SK-N-MC (cell line): ENCODE measurements around the gene PBX3.

Experiments used
- DNase-seq: peaks from one replicate; pipeline ENCODE4 v3.0.0-alpha.2; 2011; ENCODE audit warnings: low read depth, low spot score
- H3K27ac ChIP-seq: fragments of 200-600 bp; sonication (generic); 2 replicates; pipeline ENCODE4 v1.5.1; 2016; ENCODE audit warnings: mixed run types
- H3K36me3 ChIP-seq: fragments of 200-600 bp; sonication (generic); 2 replicates; pipeline ENCODE4 v1.6.1; 2017; ENCODE audit warnings: antibody characterized with exemption, low read length, mixed read lengths; ENCODE audit not compliant: insufficient read depth
- H3K4me3 ChIP-seq: fragments of 200-600 bp; sonication (generic); 2 replicates; pipeline ENCODE4 v1.5.1; 2016
- H3K9ac ChIP-seq: fragments of 200-600 bp; sonication (generic); 2 replicates; pipeline ENCODE4 v1.8.0; 2017; ENCODE audit warnings: mixed run types, mixed read lengths; ENCODE audit not compliant: insufficient read length
- H3K9me3 ChIP-seq: fragments of 200-600 bp; sonication (generic); 2 replicates; pipeline ENCODE4 v1.6.1; 2017; ENCODE audit warnings: low read depth, mild to moderate bottlenecking, antibody characterized with exemption, low read length, moderate library complexity, mixed read lengths
- EZH2 ChIP-seq: fragments of 200-600 bp; sonication (generic); IDR thresholded peaks from one replicate; pipeline ENCODE4 v1.6.1; 2017; ENCODE audit warnings: antibody characterized with exemption
- FOXP2 ChIP-seq: optimal IDR thresholded peaks from 2 replicates; pipeline ENCODE3; 2011; ENCODE audit warnings: mild to moderate bottlenecking, moderate library complexity; ENCODE audit not compliant: insufficient read depth; ENCODE audit errors: extremely low read length, control extremely low read depth
- POLR2AphosphoS5 ChIP-seq: IDR thresholded peaks from 2 replicates; pipeline ENCODE4 v1.6.1; 2012; ENCODE audit warnings: mild to moderate bottlenecking, low read depth, low read length, borderline replicate concordance

PBX3 gene

GRCh38 chr9:125948887-125949596 is 201.9 kb downstream of the PBX3 start:
- no peak overlapping the region for H3K9ac ChIP-seq
- DNase-seq = no peak
- no peak overlapping the region for H3K4me3 ChIP-seq
- H3K36me3 ChIP-seq = peaks cover 2% of the 10 kb centered on the region; the same call in 1 of the 2 replicates
- peak overlapping the region; percentile 92 for H3K27ac ChIP-seq
- TF ChIP-seq POLR2AphosphoS5 (no peak), EZH2 (no peak), FOXP2 (no peak)
- H3K9me3 ChIP-seq = peaks cover 4% of the 10 kb centered on the region; the same call in 1 of the 2 replicates

- peak; percentile 37 for DNase-seq
- peak overlapping the region; percentile 59 for H3K4me3 ChIP-seq
- peak overlapping the region; percentile 92 for H3K27ac ChIP-seq
- peaks cover 4% of the 10 kb centered on the region; the same call in 1 of the 2 replicates for H3K9me3 ChIP-seq
- H3K36me3 ChIP-seq = peaks cover 2% of the 10 kb centered on the region; the same call in 1 of the 2 replicates
- no peak overlapping the region for H3K9ac ChIP-seq
- TF ChIP-seq POLR2AphosphoS5 = no peak
- TF ChIP-seq EZH2 = no peak
These were observed 202.7 kb downstream of the PBX3 start for GRCh38 chr9:125949703-125950460.

DNA sequence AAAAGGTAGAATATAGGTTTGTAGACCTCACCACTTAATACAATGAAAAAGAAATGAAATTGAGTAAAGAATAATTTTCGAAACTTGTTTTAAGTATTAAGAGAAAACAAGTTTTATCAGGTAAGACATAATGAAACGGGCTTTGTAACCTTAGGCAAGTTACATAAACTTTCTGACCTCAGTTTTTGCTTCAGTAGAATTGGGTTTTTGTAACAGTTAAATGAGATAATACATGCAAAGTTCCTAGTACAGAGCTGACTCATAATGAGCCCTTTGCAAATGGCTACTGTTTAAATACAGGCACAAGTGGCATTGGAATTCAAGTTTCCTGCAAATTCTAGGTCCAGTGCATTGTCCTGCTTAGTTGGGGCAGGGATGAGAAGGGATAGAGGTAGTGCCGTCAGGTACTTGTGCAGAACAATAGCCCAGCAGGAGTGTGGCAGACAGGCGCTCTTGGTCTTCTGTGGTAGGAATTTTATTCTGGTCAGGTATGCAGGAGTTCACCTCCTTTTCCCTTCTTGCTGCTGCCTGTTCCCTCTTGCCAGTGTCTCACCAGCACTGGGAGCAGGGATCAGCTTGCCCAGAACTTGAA is 203.8 kb downstream of the PBX3 start:
- H3K9ac ChIP-seq = no peak overlapping the region

GRCh38 chr9:125953314-125954019 is 206.3 kb downstream of the PBX3 start:
- H3K9me3 ChIP-seq = no peaks in the 10 kb centered on the region
- H3K36me3 ChIP-seq = no peaks in the 10 kb centered on the region
- no peak overlapping the region for H3K4me3 ChIP-seq
- no peak for DNase-seq
- H3K27ac ChIP-seq = no peak overlapping the region
- H3K9ac ChIP-seq = no peak overlapping the region
- TF ChIP-seq EZH2 (no peak), POLR2AphosphoS5 (no peak), FOXP2 (no peak)

More for the DNA sequence above, 203.8 kb downstream of the PBX3 start:
- Histone ChIP-seq H3K36me3 (peaks cover 2% of the 10 kb centered on the region; the same call in 1 of the 2 replicates), H3K27ac (no peak overlapping the region), H3K9me3 (peaks cover 4% of the 10 kb centered on the region; the same call in 1 of the 2 replicates), H3K4me3 (no peak overlapping the region)
- TF ChIP-seq FOXP2 (no peak), POLR2AphosphoS5 (no peak), EZH2 (no peak)
- no peak for DNase-seq

DNA sequence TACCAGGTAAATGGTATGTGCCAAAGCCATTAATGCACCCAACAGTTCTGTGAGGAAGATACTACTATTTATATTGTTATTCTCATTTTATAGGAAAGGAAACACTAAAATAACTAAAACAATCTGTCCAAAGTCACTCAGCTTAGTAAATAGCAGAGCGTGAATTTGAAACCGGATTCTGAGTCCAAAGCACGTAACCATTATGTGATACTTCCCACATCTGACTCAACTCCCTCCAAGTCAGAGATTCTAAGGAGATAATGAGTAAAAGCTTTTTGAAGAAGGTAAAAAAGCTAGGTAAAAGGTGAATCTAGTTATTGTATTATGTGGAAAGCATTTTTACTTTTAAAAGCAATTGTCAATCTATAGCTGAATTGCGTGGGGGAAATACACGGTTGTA is 208.9 kb downstream of the PBX3 start:
- no peak for TF ChIP-seq EZH2
- no peak for TF ChIP-seq FOXP2
- TF ChIP-seq POLR2AphosphoS5 = no peak
- no peak overlapping the region for H3K9ac ChIP-seq
- H3K27ac ChIP-seq = no peak overlapping the region
- H3K9me3 ChIP-seq = no peaks in the 10 kb centered on the region
- H3K4me3 ChIP-seq = no peak overlapping the region
- no peak for DNase-seq
- H3K36me3 ChIP-seq = no peaks in the 10 kb centered on the region

- DNase-seq = no peak
- Histone ChIP-seq H3K36me3 (no peaks in the 10 kb centered on the region), H3K4me3 (no peak overlapping the region)
These were observed 212.1 kb downstream of the PBX3 start for GRCh38 chr9:125959315-125959714.

DNA sequence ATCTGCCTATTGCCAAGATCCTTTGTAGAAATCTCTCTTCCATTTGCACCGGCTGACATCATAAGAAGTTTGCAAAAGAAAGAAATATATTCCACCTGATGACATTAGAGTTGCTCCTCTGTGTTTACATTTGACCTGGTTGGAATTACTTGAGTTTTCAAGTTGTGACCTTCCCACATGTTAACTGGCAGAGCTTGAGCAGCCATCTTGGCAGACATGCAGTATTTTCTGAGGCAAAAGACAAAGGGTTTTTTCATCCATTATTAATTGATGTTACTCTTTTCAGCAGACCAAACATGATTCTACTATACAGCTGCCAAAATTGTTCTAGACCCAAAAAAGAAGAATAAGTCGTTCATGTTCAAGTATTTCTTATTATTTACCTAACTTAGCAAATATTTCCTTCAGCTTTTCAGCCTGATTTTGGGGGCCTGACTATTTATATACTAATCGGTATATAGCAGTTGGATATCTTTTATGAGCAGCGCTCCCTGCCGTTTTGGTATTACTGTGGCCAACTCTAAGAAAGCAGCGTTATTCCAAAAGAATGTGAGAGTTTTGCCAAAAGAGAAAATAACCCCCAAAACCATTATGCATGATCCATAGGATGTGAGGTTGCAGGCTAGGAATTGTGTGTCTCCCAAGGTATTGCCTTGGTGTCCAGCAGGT is 212.9 kb downstream of the PBX3 start:
- H3K9me3 ChIP-seq = no peaks in the 10 kb centered on the region
- no peak overlapping the region for H3K27ac ChIP-seq
- no peak overlapping the region for H3K9ac ChIP-seq
- H3K36me3 ChIP-seq = no peaks in the 10 kb centered on the region
- TF ChIP-seq POLR2AphosphoS5 (no peak), EZH2 (no peak), FOXP2 (no peak)
- H3K4me3 ChIP-seq = no peak overlapping the region
- DNase-seq = no peak

More at GRCh38 chr9:125959315-125959714, 212.1 kb downstream of the PBX3 start:
- Histone ChIP-seq H3K27ac (no peak overlapping the region), H3K9me3 (no peaks in the 10 kb centered on the region), H3K9ac (no peak overlapping the region)
- TF ChIP-seq FOXP2 = no peak
- TF ChIP-seq EZH2 = no peak
- TF ChIP-seq POLR2AphosphoS5 = no peak

DNA sequence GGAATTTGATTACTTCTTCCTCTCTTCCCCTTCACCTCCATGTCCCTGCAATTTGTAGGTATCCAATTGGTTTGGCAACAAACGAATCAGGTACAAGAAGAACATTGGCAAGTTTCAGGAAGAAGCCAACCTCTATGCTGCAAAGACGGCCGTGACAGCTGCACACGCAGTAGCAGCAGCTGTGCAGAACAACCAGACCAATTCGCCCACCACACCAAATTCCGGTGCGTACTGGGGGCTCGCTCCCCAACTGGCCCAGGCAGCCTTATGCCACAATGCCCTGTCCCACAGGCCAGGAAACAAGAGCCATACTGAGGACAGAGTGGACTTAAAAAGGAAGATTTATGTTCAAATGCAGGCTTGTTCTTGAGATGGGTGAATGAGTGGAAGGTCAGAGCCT is 213.5 kb downstream of the PBX3 start:
- DNase-seq = no peak

More for the DNA sequence above, 213.5 kb downstream of the PBX3 start:
- Histone ChIP-seq H3K9ac (no peak overlapping the region), H3K36me3 (no peaks in the 10 kb centered on the region), H3K27ac (no peak overlapping the region), H3K9me3 (no peaks in the 10 kb centered on the region), H3K4me3 (no peak overlapping the region)
- TF ChIP-seq FOXP2 (no peak), EZH2 (no peak), POLR2AphosphoS5 (no peak)
